ENCODE data around the gene GFER. TPM values are rescaled to one million over a fixed set of nuclear protein-coding genes. Genes with fewer than 3 reads are reported as not detected.

Gene GFER
- polyA plus RNA-seq, 3 donors = 8.1 to 22.7 (median 22.4) TPM

DNA sequence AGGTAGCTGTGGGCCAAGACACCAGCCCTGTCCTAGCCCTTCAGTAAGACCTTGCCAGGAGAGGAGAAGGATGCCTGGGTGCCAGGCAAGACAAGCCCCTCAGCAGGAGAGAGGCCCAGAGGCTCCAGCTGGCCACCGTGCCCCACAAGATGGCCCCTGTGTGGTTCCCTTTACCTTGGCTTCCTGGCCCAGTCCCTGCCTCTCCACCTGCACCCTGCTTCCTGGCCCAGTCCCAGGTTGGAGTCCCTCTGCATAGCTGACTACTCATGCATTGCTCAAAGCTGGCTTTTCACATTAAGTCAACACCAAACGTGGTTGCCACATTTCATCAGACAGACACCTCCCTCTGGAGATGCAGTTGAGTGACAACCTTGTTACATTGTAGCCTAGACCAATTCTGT, 9.7 kb downstream of the GFER start:
- peaks cover 2% of the 10 kb centered on the region for H4K20me1 ChIP-seq (ENCODE audit: insufficient read depth, low read length)
- H3K79me2 ChIP-seq (ENCODE audit: insufficient read depth, low read length) = no peaks in the 10 kb centered on the region
- Mint-ChIP-seq H3K4me3 (no peak overlapping the region), H3K9me3 (peaks cover 0 to 15% (median 11%) of the 10 kb centered on the region in 7 donors), H3K27ac (peak overlapping the region in 1 of 7 donors; percentile 30), H3K4me1 (peaks cover 14% of the 10 kb centered on the region), H3K36me3 (peaks cover 24 to 31% of the 10 kb centered on the region in 2 donors), H3K27me3 (ENCODE audit: low read depth in 3 of 3) (peaks cover 24 to 40% (median 33%) of the 10 kb centered on the region in 3 donors)
- no peak for TF ChIP-seq CTCF (IDR thresholded peaks at IDR 0.05)
- H3K4me1 ChIP-seq (ENCODE audit: control insufficient read depth in 1 of 2, insufficient read depth in 2 of 2, low read length in 2 of 2) = peaks cover 18% of the 10 kb centered on the region in 2 donors
- peak in 1 of 3 donors; percentile 44 for DNase-seq
- H2AFZ ChIP-seq (ENCODE audit: insufficient read depth, low read depth, low read length, poor library complexity, severe bottlenecking) = no peak overlapping the region
- peaks cover 20 to 25% of the 10 kb centered on the region in 2 donors for H3K27me3 ChIP-seq (ENCODE audit: control insufficient read depth in 2 of 2, insufficient read depth in 2 of 2, low read length in 2 of 2)
- H3K4me2 ChIP-seq (replicated peaks; ENCODE audit: extremely low read depth, low read length, poor library complexity, severe bottlenecking) = no peak overlapping the region
- WGBS (ENCODE audit: insufficient coverage) = 100% methylated on average over 1 of the region's 2 CpGs
- intact Hi-C loops (cut with micrococcal nuclease) = loop anchor here in 1 of 2 donors (2.0 kb wide), 1 partner anchor 51 kb away; the partner anchor contains the start of gene MSRB1
- peaks cover 13 to 21% of the 10 kb centered on the region in 2 donors for H3K36me3 ChIP-seq (replicated peaks in 1 of 2; ENCODE audit: control insufficient read depth in 1 of 2, insufficient read depth in 2 of 2, low read length in 2 of 2)
- H3K9ac ChIP-seq (ENCODE audit: insufficient read depth, low read length, poor library complexity, severe bottlenecking) = no peak overlapping the region
- no peak overlapping the region for H3K4me3 ChIP-seq (replicated peaks in 1 of 3; ENCODE audit: low read depth in 2 of 3, low read length in 3 of 3)
- no peak overlapping the region for H3K27ac ChIP-seq (ENCODE audit: low read depth in 1 of 2, low read length in 2 of 2)
- H3K9me3 ChIP-seq (replicated peaks in 1 of 2; ENCODE audit: control insufficient read depth in 1 of 2, insufficient read depth in 1 of 2, low read length in 2 of 2) = peaks cover 6 to 8% of the 10 kb centered on the region in 2 donors

DNA sequence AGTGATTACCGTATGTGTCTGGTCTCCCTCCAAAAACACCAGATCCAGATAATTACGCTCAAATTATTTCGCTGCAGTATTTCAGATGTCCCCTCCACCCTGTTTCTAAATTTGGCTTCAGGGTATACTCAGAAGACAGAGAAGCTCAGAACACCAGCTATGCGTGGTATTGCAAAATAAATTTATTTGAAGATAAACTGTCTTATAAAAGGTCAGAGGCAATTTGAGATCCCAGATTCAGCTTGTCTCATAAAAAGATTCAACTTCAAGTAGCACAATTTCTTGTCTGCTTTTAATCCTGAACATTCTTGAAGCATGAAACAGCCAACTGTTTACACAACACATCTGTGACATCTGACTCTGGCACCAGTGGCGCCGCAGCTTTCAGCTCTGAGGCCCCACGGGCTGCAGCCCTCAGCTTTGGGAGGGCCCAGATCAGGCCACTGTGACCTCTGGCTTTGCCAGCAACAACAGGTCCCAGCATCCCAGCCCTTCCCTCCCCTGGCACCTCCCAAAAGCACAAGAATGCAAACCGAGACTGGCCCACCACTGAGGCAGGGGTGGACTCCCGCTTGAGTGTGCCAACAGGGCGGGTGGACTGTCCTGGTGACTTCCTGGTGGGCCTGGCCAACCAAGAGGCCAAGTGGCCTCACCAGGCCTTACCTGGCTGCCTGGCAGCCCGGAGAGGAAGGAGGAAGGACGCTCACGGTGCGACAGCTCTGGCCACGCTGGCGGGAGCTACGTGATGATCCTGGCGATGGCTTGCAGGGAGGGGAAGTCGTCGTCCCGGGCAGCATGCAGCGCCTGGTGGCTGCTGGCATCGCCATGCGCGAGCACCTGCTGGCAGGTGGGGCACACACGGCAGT, 13.7 kb downstream of the GFER start:
- TF ChIP-seq CTCF (IDR thresholded peaks at IDR 0.05) = no peak
- H3K4me1 Mint-ChIP-seq = peaks cover 1% of the 10 kb centered on the region
- 89% methylated on average over 22 of the region's 26 CpGs for WGBS (ENCODE audit: insufficient coverage)
- H3K4me3 Mint-ChIP-seq = no peak overlapping the region
- H3K27me3 Mint-ChIP-seq (ENCODE audit: low read depth in 3 of 3) = peaks cover 0 to 9% (median 6%) of the 10 kb centered on the region in 3 donors
- H3K4me3 ChIP-seq (replicated peaks in 1 of 3; ENCODE audit: low read depth in 2 of 3, low read length in 3 of 3) = no peak overlapping the region
- peaks cover 7% of the 10 kb centered on the region for H4K20me1 ChIP-seq (ENCODE audit: insufficient read depth, low read length)
- intact Hi-C loops (cut with micrococcal nuclease) = no loop called here
- no peaks in the 10 kb centered on the region for H3K27me3 ChIP-seq (ENCODE audit: control insufficient read depth in 2 of 2, insufficient read depth in 2 of 2, low read length in 2 of 2)
- H3K79me2 ChIP-seq (ENCODE audit: insufficient read depth, low read length) = no peaks in the 10 kb centered on the region
- H3K36me3 Mint-ChIP-seq = peaks cover 47 to 57% of the 10 kb centered on the region in 2 donors
- H3K9me3 ChIP-seq (replicated peaks in 1 of 2; ENCODE audit: control insufficient read depth in 1 of 2, insufficient read depth in 1 of 2, low read length in 2 of 2) = peaks cover 0 to 4% of the 10 kb centered on the region in 2 donors
- peaks cover 0 to 3% (median 0%) of the 10 kb centered on the region in 7 donors for H3K9me3 Mint-ChIP-seq
- H3K9ac ChIP-seq (ENCODE audit: insufficient read depth, low read length, poor library complexity, severe bottlenecking) = no peak overlapping the region
- peaks cover 46 to 60% of the 10 kb centered on the region in 2 donors for H3K36me3 ChIP-seq (replicated peaks in 1 of 2; ENCODE audit: control insufficient read depth in 1 of 2, insufficient read depth in 2 of 2, low read length in 2 of 2)
- no peak overlapping the region for H3K27ac Mint-ChIP-seq
- no peak overlapping the region for H3K27ac ChIP-seq (ENCODE audit: low read depth in 1 of 2, low read length in 2 of 2)
- H3K4me1 ChIP-seq (ENCODE audit: control insufficient read depth in 1 of 2, insufficient read depth in 2 of 2, low read length in 2 of 2) = no peaks in the 10 kb centered on the region
- H3K4me2 ChIP-seq (replicated peaks; ENCODE audit: extremely low read depth, low read length, poor library complexity, severe bottlenecking) = no peak overlapping the region
- no peak overlapping the region for H2AFZ ChIP-seq (ENCODE audit: insufficient read depth, low read depth, low read length, poor library complexity, severe bottlenecking)
- no peak for DNase-seq
